DND-41 (cell line): ENCODE measurements around the gene SND1.

Experiments
- ATAC-seq: fragments of 200-7000 bp; cut with Tn5 transposase; 3 replicates; pipeline ENCODE4 v1.9.1; 2021; ENCODE audit warnings: low read depth; ENCODE audit not compliant: insufficient read depth
- DNase-seq: peaks from one replicate; pipeline ENCODE4 v3.0.0-alpha.2; 2020
- H2AFZ ChIP-seq: 2 replicates; pipeline ENCODE4 v1.6.0; 2012; ENCODE audit warnings: low read depth, low read length
- H3K27ac ChIP-seq: 2 replicates; pipeline ENCODE4 v1.5.1; 2012; ENCODE audit warnings: low read length, inconsistent platforms
- H3K27me3 ChIP-seq: fragments of 200-600 bp; sonication (generic); 2 replicates; pipeline ENCODE4 v1.6.0; 2012; ENCODE audit warnings: low read length, mild to moderate bottlenecking, inconsistent platforms; ENCODE audit not compliant: insufficient read depth, poor library complexity
- H3K36me3 ChIP-seq: 2 replicates; pipeline ENCODE4 v1.5.1; 2012; ENCODE audit warnings: low read length, inconsistent platforms; ENCODE audit not compliant: insufficient read depth
- H3K4me1 ChIP-seq: 2 replicates; pipeline ENCODE4 v1.5.1; 2012; ENCODE audit warnings: mild to moderate bottlenecking, low read length; ENCODE audit not compliant: insufficient read depth
- H3K4me2 ChIP-seq: 2 replicates; pipeline ENCODE4 v1.6.0; 2012; ENCODE audit warnings: mild to moderate bottlenecking, moderate library complexity, low read length, inconsistent platforms; ENCODE audit not compliant: insufficient read depth
- H3K4me3 ChIP-seq, 2 experiments: fragments of 200-600 bp in 1 of 2; shearing (Covaris generic) in 1 of 2; 2 replicates each; pipeline ENCODE4 v1.5.1; 2012 to 2016; ENCODE audit warnings: inconsistent platforms in 2 of 2, low read length in 2 of 2, mild to moderate bottlenecking in 2 of 2, low read depth in 1 of 2, moderate library complexity in 1 of 2
- H3K79me2 ChIP-seq: 2 replicates; pipeline ENCODE4 v1.6.0; 2012; ENCODE audit warnings: low read length, inconsistent platforms; ENCODE audit not compliant: insufficient read depth
- H3K9ac ChIP-seq: 2 replicates; pipeline ENCODE4 v1.6.0; 2012; ENCODE audit warnings: low read depth, mild to moderate bottlenecking, inconsistent platforms, low read length, moderate library complexity
- H3K9me3 ChIP-seq: 2 replicates; pipeline ENCODE4 v1.5.1; 2012; ENCODE audit warnings: low read length, moderate library complexity, mild to moderate bottlenecking, inconsistent platforms; ENCODE audit not compliant: insufficient read depth, severe bottlenecking
- H4K20me1 ChIP-seq: 2 replicates; pipeline ENCODE4 v1.6.0; 2012; ENCODE audit warnings: low read length; ENCODE audit not compliant: insufficient read depth
- CTCF ChIP-seq: IDR thresholded peaks from 2 replicates; pipeline ENCODE4 v1.5.1; 2012; ENCODE audit warnings: borderline replicate concordance, low read length, moderate library complexity, mild to moderate bottlenecking; ENCODE audit not compliant: poor library complexity, severe bottlenecking; ENCODE audit errors: extremely low read depth
- EZH2 ChIP-seq: IDR thresholded peaks from 3 replicates; pipeline ENCODE4 v1.6.1; 2012; ENCODE audit warnings: borderline replicate concordance, low read depth, mild to moderate bottlenecking, moderate library complexity, low read length, inconsistent platforms; ENCODE audit not compliant: severe bottlenecking

The SND1 gene

GRCh38 chr7:127941476-127942210, 289.6 kb downstream of the SND1 start:
- TF ChIP-seq EZH2 = no peak
- Histone ChIP-seq H3K9ac (no peak overlapping the region), H3K4me1 (no peaks in the 10 kb centered on the region), H3K4me3 (no peak overlapping the region), H3K9me3 (no peaks in the 10 kb centered on the region), H2AFZ (no peak overlapping the region), H4K20me1 (no peaks in the 10 kb centered on the region), H3K79me2 (no peaks in the 10 kb centered on the region), H3K36me3 (peaks cover 35% of the 10 kb centered on the region; the same call in 1 of the 2 replicates), H3K27ac (no peak overlapping the region), H3K4me2 (no peak overlapping the region), H3K27me3 (no peaks in the 10 kb centered on the region)
- ATAC-seq (no peak), DNase-seq (no peak)

- Histone ChIP-seq H3K4me2 (no peak overlapping the region), H3K27me3 (no peaks in the 10 kb centered on the region), H3K79me2 (no peaks in the 10 kb centered on the region), H4K20me1 (no peaks in the 10 kb centered on the region; the same call in 1 of the 2 replicates), H3K9me3 (no peaks in the 10 kb centered on the region), H3K4me3 (no peak overlapping the region), H3K9ac (no peak overlapping the region), H2AFZ (no peak overlapping the region), H3K36me3 (peaks cover 31% of the 10 kb centered on the region; the same call in 1 of the 2 replicates), H3K4me1 (no peaks in the 10 kb centered on the region), H3K27ac (no peak overlapping the region)
- ATAC-seq (no peak), DNase-seq (no peak)
- TF ChIP-seq CTCF = no peak
- no peak for TF ChIP-seq EZH2
Observed at GRCh38 chr7:127943541-127944521, 291.8 kb downstream of the SND1 start.

GRCh38 chr7:127946111-127946510, 294.1 kb downstream of the SND1 start:
- Histone ChIP-seq H3K9ac (no peak overlapping the region), H3K9me3 (no peaks in the 10 kb centered on the region), H3K4me2 (no peak overlapping the region), H3K4me1 (no peaks in the 10 kb centered on the region), H3K27ac (no peak overlapping the region), H3K79me2 (no peaks in the 10 kb centered on the region), H2AFZ (no peak overlapping the region), H3K27me3 (no peaks in the 10 kb centered on the region), H4K20me1 (no peaks in the 10 kb centered on the region; the same call in 1 of the 2 replicates), H3K4me3 (no peak overlapping the region), H3K36me3 (peaks cover 22% of the 10 kb centered on the region; the same call in 1 of the 2 replicates)
- DNase-seq = no peak
- no peak for TF ChIP-seq CTCF
- TF ChIP-seq EZH2 = no peak
- no peak for ATAC-seq

GRCh38 chr7:127946847-127947246, 294.9 kb downstream of the SND1 start:
- no peaks in the 10 kb centered on the region for H3K4me1 ChIP-seq
- H3K9ac ChIP-seq = no peak overlapping the region
- no peak overlapping the region for H3K4me2 ChIP-seq
- DNase-seq = no peak
- H4K20me1 ChIP-seq = no peaks in the 10 kb centered on the region; the same call in 1 of the 2 replicates
- H3K27ac ChIP-seq = no peak overlapping the region
- ATAC-seq = no peak
- no peaks in the 10 kb centered on the region for H3K9me3 ChIP-seq
- H3K27me3 ChIP-seq = no peaks in the 10 kb centered on the region
- H3K79me2 ChIP-seq = no peaks in the 10 kb centered on the region
- TF ChIP-seq EZH2 (no peak), CTCF (no peak)
- peaks cover 22% of the 10 kb centered on the region; the same call in 1 of the 2 replicates for H3K36me3 ChIP-seq
- no peak overlapping the region for H3K4me3 ChIP-seq
- H2AFZ ChIP-seq = no peak overlapping the region
